ENCODE measurements around the gene VWA1. TPM values are rescaled to one million over a fixed set of nuclear protein-coding genes. Genes with fewer than 3 reads are reported as not detected.
A peak's percentile ranks its signal among the peaks of the same experiment; 100 is the strongest.

The VWA1 gene
- polyA plus RNA-seq, 1 donor (not counting 4 experiments of a cell fraction or from before 2014, with no cell fraction given): 6.5 TPM

DNA sequence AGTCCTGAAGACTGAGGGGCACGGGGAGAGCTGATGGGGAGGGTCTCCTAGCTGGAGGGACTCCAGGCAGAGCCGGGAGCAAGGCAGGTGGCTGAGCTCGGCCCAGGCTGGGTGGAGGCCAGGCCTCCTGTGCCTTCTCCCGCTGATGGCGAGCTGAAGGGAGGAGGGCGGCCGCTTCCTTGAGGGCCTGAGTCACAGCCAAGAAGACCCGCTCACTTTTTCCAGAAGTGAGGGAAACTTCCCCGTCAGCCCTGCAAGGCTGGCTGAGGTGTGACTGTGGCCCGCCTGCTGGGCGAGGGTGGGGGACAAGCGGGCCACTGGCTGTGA, 1.7 kb upstream of the VWA1 start:
- H3K9ac ChIP-seq (ENCODE audit: control insufficient read depth, extremely low read depth, insufficient read depth, low read length): peak overlapping the region; percentile 52
- peak overlapping the region; percentile 56 for H3K4me2 ChIP-seq (ENCODE audit: control insufficient read depth, extremely low read depth, insufficient read depth, low read depth, low read length)
- FAIRE-seq (no peak), DNase-seq (ENCODE audit: low read depth, low spot score) (no peak)
- H3K4me3 ChIP-seq (ENCODE audit: control insufficient read depth in 2 of 3, extremely low read depth in 1 of 3, insufficient read depth in 2 of 3, low read depth in 1 of 3, low read length in 3 of 3): peak overlapping the region in 1 of 3 experiments; percentile 27
- no peaks in the 10 kb centered on the region for H4K20me1 ChIP-seq (ENCODE audit: control insufficient read depth, extremely low read depth, insufficient read depth, low read length)
- H3K27me3 ChIP-seq (ENCODE audit: control insufficient read depth, extremely low read depth, insufficient read depth, low read length): no peaks in the 10 kb centered on the region
- H3K27ac ChIP-seq (ENCODE audit: control insufficient read depth, insufficient read depth, low read length): peak overlapping the region; percentile 31
- TF ChIP-seq, protein P1, sequence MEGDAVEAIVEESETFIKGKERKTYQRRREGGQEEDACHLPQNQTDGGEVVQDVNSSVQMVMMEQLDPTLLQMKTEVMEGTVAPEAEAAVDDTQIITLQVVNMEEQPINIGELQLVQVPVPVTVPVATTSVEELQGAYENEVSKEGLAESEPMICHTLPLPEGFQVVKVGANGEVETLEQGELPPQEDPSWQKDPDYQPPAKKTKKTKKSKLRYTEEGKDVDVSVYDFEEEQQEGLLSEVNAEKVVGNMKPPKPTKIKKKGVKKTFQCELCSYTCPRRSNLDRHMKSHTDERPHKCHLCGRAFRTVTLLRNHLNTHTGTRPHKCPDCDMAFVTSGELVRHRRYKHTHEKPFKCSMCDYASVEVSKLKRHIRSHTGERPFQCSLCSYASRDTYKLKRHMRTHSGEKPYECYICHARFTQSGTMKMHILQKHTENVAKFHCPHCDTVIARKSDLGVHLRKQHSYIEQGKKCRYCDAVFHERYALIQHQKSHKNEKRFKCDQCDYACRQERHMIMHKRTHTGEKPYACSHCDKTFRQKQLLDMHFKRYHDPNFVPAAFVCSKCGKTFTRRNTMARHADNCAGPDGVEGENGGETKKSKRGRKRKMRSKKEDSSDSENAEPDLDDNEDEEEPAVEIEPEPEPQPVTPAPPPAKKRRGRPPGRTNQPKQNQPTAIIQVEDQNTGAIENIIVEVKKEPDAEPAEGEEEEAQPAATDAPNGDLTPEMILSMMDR (optimal IDR thresholded peaks at IDR 0.05 in 1 of 3, IDR thresholded peaks at IDR 0.05 in 1 of 3, conservative IDR thresholded peaks at IDR 0.05 in 1 of 3; ENCODE audit: extremely low read depth in 1 of 3, insufficient read depth in 2 of 3, low read length in 3 of 3): no peak
- TF ChIP-seq EZH2 (IDR thresholded peaks at IDR 0.05; ENCODE audit: low read length): no peak
- peak overlapping the region; percentile 75 for H2AFZ ChIP-seq (ENCODE audit: control insufficient read depth, low read length)
- H3K9me3 ChIP-seq (ENCODE audit: control insufficient read depth, low read depth, low read length): no peaks in the 10 kb centered on the region
- no peaks in the 10 kb centered on the region for H3K9me1 ChIP-seq (ENCODE audit: control insufficient read depth, extremely low read depth, insufficient read depth, low read length)
- H3K36me3 ChIP-seq (ENCODE audit: control insufficient read depth in 2 of 2, extremely low read depth in 1 of 2, insufficient read depth in 2 of 2, low read length in 2 of 2): no peaks in the 10 kb centered on the region
- H3K79me2 ChIP-seq (ENCODE audit: control insufficient read depth, insufficient read depth, low read length): no peaks in the 10 kb centered on the region
- H3K4me1 ChIP-seq (ENCODE audit: control insufficient read depth, extremely low read depth, insufficient read depth, low read length): peaks cover 27% of the 10 kb centered on the region
- dilution Hi-C loops (cut with MboI; ENCODE audit: extremely low pct_ligation_motif_present, low sequenced_read_pairs): no loop called here

DNA sequence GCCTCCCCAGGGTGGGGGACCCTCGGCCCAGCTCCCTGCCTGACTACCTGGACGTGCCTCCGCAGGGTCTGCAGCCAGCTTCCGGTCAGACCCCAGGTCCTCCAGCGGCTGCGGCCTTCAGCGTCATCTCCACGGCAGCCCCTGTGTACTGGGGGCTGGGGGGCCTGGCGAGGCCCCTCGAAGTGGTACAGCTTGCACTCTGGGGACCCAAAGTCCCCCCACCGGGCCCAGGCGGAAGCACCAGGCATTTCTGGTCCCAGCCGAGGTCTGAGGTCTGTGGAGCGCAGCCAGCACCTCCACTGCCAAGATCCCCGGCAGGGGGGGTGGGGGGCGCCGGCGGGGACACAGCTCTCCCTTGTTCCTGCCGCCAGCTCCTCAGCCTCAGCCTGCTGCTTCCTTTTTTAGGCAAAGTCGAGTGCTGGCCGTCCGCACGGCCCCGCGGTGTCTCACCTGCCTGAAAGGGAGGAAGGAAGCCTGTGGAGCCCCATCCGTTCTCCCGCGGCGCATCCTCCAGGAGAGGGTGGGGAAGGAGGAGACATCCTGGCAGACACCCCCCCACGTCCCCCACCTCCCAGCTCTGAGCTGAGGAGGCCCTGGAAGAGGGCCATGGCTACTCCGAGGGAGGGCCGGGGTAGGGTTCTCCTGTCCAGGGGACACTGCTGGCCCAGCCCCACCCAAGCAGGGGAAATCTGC, 1.2 kb upstream of the VWA1 start:
- H3K9me1 ChIP-seq (ENCODE audit: control insufficient read depth, extremely low read depth, insufficient read depth, low read length): no peaks in the 10 kb centered on the region
- peaks cover 27% of the 10 kb centered on the region for H3K4me1 ChIP-seq (ENCODE audit: control insufficient read depth, extremely low read depth, insufficient read depth, low read length)
- TF ChIP-seq, protein P1 (optimal IDR thresholded peaks at IDR 0.05 in 1 of 3, IDR thresholded peaks at IDR 0.05 in 1 of 3, conservative IDR thresholded peaks at IDR 0.05 in 1 of 3; ENCODE audit: extremely low read depth in 1 of 3, insufficient read depth in 2 of 3, low read length in 3 of 3): no peak
- no peaks in the 10 kb centered on the region for H3K27me3 ChIP-seq (ENCODE audit: control insufficient read depth, extremely low read depth, insufficient read depth, low read length)
- peak overlapping the region; percentile 56 for H3K4me2 ChIP-seq (ENCODE audit: control insufficient read depth, extremely low read depth, insufficient read depth, low read depth, low read length)
- dilution Hi-C loops (cut with MboI; ENCODE audit: extremely low pct_ligation_motif_present, low sequenced_read_pairs): no loop called here
- no peaks in the 10 kb centered on the region for H3K36me3 ChIP-seq (ENCODE audit: control insufficient read depth in 2 of 2, extremely low read depth in 1 of 2, insufficient read depth in 2 of 2, low read length in 2 of 2)
- H2AFZ ChIP-seq (ENCODE audit: control insufficient read depth, low read length): peak overlapping the region; percentile 75
- FAIRE-seq (no peak), DNase-seq (ENCODE audit: low read depth, low spot score) (no peak)
- no peak overlapping the region for H3K4me3 ChIP-seq (ENCODE audit: control insufficient read depth in 2 of 3, extremely low read depth in 1 of 3, insufficient read depth in 2 of 3, low read depth in 1 of 3, low read length in 3 of 3)
- H4K20me1 ChIP-seq (ENCODE audit: control insufficient read depth, extremely low read depth, insufficient read depth, low read length): no peaks in the 10 kb centered on the region
- H3K27ac ChIP-seq (ENCODE audit: control insufficient read depth, insufficient read depth, low read length): no peak overlapping the region
- no peaks in the 10 kb centered on the region for H3K79me2 ChIP-seq (ENCODE audit: control insufficient read depth, insufficient read depth, low read length)
- no peaks in the 10 kb centered on the region for H3K9me3 ChIP-seq (ENCODE audit: control insufficient read depth, low read depth, low read length)
- peak overlapping the region; percentile 52 for H3K9ac ChIP-seq (ENCODE audit: control insufficient read depth, extremely low read depth, insufficient read depth, low read length)
